Measurements from ENCODE around the gene CENPX.
"Not testable (repeated sequence)": the region's sequence is repeated elsewhere in the genome, so short reads cannot be mapped to it uniquely, and the experiment has no call there.

The CENPX gene

GRCh38 chr17:81995463-81996231 is 27.0 kb downstream of the CENPX start:
- DNase-seq = no peak

GRCh38 chr17:81994593-81995462 is 27.9 kb downstream of the CENPX start:
- DNase-seq = no peak

GRCh38 chr17:81993729-81994592 is 28.7 kb downstream of the CENPX start:
- no peak for DNase-seq

GRCh38 chr17:81992306-81993102 is 30.2 kb downstream of the CENPX start:
- DNase-seq = no peak

GRCh38 chr17:81991684-81992305 is 30.9 kb downstream of the CENPX start:
- no peak for DNase-seq

- DNase-seq = no peak
Observed at GRCh38 chr17:81990836-81991683, 31.6 kb downstream of the CENPX start.

GRCh38 chr17:81987161-81987770 is 35.4 kb downstream of the CENPX start:
- DNase-seq = no peak

GRCh38 chr17:81986606-81987005 is 36.1 kb downstream of the CENPX start:
- DNase-seq = no peak

- no peak for DNase-seq
Observed at GRCh38 chr17:81984773-81985410, 37.8 kb downstream of the CENPX start.

GRCh38 chr17:81983639-81984373 is 38.9 kb downstream of the CENPX start:
- no peak for DNase-seq

GRCh38 chr17:81983011-81983638 is 39.6 kb downstream of the CENPX start:
- DNase-seq = no peak

GRCh38 chr17:81981511-81981910 is 41.2 kb downstream of the CENPX start:
- not testable (repeated sequence) for DNase-seq

- no peak for DNase-seq
Observed at GRCh38 chr17:81980707-81981343, 41.9 kb downstream of the CENPX start.

- DNase-seq = no peak
Observed at GRCh38 chr17:81980122-81980521, 42.6 kb downstream of the CENPX start.

GRCh38 chr17:81978524-81979298 is 44.0 kb downstream of the CENPX start:
- DNase-seq = no peak

GRCh38 chr17:81977211-81977808 is 45.4 kb downstream of the CENPX start, which contains the start of gene ASPSCR1:
Gene ASPSCR1 (plus strand): TSS chr17:81977629. CDS start chr17:81977647, 18 bp downstream.
- DNase-seq = peak; percentile 93
